Measurements from ENCODE around the gene KLHL40.

Gene KLHL40

DNA sequence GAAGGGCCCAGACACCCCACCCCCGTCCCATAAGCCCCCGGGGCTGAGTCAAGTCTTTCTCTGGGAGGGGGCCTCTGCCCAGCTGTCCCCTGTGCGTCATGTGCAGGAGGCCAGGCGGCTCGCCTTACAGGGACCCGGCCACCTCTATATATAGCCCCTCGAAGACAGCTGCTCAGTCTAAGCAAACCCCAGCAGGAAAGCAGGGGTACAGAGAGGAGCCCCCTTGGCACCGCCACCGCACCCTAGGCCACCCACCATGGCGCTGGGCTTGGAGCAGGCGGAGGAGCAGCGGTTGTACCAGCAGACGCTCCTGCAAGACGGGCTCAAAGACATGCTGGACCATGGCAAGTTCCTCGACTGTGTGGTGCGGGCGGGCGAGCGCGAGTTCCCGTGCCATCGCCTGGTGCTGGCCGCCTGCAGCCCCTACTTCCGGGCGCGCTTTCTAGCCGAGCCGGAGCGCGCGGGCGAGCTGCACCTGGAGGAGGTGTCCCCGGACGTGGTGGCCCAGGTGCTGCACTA lies at the start of gene KLHL40:
KLHL40 (plus strand) TSS at position 175 of the 519 bp plus-strand sequence; CDS start at position 257, 82 bp downstream.
- DNase-seq = no peak

DNA sequence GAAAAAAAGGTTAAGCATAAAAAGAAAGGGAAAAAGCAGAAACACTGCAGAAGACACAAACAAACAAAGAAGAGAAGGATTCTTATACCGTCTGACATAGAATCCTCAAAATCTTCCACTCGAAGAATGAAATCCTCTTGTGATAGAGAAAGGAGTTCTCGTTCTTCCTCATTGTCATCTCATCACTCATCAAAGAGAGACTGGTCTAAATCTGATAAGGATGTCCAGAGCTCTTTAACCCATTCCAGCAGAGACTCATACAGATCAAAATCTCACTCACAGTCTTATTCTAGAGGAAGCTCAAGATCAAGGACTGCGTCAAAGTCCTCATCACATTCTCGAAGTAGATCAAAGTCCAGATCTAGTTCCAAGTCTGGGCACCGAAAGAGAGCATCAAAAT lies 48.3 kb upstream of the KLHL40 start:
- DNase-seq = no peak

- DNase-seq = no peak
These were observed 46.9 kb upstream of the KLHL40 start for GRCh38 chr3:42638339-42638842.

GRCh38 chr3:42639192-42639591 lies 46.1 kb upstream of the KLHL40 start:
- no peak for DNase-seq

GRCh38 chr3:42640129-42640528 lies 45.2 kb upstream of the KLHL40 start:
- no peak for DNase-seq

- no peak for DNase-seq
These were observed 44.5 kb upstream of the KLHL40 start for GRCh38 chr3:42640771-42641370.

GRCh38 chr3:42647821-42648459 lies 37.4 kb upstream of the KLHL40 start:
- DNase-seq = no peak

DNA sequence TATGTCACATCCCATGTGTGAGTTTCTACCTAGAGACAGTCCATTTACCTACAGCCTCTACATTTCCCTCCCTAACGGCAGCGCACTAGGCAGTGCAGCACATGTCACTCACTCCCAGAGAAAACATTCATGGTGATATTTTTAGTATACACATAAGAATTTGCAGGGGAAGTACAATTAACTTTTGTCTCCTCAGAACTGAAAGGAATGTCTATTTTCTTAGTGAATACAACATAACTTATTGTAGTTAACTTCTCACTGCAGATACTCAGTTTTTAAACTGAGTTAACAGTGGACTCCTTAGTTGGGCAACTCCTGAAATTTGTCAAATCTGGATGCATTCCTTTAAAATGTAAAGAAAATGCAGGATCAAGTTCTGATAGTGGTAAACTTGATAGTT lies 36.3 kb upstream of the KLHL40 start:
- no peak for DNase-seq

DNA sequence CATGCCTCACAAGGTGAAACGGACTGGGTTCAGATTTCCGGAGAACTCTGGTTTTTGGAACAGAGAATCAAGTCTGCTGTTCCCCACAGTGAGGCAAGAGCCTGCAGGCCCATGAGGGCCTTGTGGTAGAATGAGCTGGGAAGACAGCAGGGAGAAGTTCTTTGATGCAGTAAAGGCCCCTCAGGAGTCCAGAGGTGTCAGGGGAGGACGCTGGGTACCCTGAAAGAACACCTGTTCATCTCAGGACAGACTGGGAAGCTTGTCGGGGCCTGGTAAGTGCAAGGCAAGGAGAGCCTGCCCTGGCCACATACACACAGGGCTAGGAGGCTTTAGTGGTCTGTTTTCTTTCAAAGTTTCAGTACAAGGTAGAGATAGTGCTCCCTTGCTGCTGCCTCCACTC lies 35.6 kb upstream of the KLHL40 start:
- DNase-seq = no peak

GRCh38 chr3:42651248-42652091 lies 33.9 kb upstream of the KLHL40 start:
- DNase-seq = no peak

DNA sequence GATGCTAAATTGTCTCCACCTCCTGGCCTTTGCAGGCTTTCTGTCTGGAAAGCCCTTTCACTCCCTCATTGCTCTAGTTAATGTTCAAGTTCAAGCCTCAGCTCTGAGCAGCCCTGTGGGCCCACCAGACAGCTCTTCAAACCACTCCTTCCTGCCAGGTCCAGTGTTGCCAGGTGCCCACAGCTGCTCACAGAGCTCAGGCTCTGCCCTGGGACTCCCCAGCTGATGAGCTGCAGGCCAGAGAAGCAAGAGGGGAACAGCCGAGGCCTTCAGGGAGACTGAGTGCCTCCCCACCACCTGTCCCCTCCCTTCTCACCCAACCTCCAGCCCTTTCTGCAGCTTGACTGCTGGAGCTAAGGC lies 33.1 kb upstream of the KLHL40 start:
- DNase-seq = no peak

- no peak for DNase-seq
These were observed 32.6 kb upstream of the KLHL40 start for GRCh38 chr3:42652611-42653302.

DNA sequence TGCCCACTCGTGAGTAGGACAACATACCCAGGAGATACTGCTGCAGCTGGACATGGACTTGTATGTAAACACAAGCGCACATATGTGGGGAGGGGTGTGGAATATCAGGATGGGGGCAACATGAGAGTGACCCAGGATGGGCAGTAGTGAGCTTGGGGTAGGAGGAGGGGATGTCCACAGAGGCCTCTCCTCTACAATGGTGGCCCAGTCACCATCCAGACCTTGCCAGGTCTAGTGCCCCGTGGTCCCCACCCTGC lies 32.1 kb upstream of the KLHL40 start:
- no peak for DNase-seq

DNA sequence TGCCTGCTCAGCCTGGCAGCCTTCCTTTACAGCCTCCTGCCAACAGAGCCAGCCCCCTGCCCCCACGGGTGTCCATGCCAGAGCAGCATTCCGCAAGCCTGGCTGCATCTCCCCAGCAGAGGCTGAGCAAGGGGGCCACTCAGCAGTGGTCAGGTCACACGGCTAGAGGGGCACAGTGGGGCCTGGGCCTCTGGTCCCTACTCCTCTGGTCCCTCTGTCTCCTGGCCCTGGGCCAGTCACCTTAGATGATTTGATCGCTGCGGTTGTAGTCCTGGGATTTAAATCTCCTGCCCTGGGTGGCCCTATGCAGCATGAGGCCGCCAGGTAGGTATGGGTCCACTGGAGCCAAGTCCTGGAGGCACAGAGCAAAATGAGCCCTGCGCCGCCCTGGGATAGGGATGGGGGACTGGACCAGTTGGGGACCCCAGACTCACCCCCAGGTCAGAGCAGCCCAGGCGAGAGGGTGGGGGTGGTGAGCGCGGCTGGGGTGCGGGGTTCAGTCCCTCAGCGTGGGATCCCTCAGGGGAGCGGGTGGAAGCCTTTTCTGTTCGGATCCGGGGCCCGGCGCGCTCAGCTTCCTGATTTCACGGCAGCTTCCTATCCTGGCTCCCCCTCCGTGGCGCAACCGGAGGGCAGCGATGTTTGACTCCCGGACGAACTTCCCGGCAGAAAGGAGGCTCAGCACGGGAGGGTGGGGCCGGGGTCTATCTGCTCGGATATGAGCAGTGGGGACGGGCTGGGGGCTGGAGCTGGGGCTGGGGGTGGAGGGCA lies 31.6 kb upstream of the KLHL40 start, which contains the start of gene ZBTB47:
ZBTB47 (plus strand) TSS at position 138 of the 771 bp plus-strand sequence. CDS start 4,659 bp downstream, outside the sequence.
- no peak for DNase-seq

DNA sequence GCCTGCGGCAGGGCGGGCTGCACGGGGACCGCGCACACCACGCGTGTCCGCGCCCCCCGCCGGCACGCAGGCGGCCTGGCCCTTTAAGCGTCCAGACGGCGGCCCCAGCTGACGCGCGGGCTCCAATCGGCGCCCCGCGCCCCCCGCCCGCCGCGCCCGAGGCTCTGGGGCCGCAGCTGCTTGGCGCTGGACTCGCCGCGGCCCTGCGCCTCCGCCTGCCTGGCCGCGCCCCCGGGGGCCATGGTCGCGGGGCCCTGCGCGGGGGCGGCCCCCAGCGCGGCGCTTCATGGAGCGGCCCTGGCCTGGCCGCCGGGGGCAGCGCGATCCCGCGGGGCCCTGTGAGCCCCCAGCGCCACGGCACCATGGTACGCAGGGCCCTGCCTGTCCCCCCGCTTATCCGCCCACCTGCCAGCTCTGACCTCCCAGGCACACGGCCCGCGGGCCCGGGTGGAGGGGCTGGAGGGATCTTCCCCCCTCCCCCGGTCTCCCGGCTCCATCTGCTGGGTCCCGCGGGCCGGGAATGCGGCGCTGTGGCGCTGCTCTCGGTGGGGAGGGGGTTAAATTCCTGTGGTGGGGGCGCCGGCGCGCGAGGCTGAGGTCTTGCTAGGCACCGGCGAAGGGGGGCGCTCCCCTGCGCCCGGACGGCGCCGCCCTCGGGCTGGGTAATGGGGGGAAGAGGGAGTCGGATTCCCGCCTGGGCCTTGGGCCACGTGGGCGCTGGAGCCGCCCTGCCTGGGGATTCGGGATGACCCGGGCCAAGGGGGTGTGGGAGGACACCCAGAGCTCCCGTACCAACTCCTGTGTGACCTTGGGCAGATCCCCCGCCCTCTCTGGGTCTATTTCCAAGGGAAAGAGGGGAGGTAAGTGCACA lies 30.8 kb upstream of the KLHL40 start:
- no peak for DNase-seq

DNA sequence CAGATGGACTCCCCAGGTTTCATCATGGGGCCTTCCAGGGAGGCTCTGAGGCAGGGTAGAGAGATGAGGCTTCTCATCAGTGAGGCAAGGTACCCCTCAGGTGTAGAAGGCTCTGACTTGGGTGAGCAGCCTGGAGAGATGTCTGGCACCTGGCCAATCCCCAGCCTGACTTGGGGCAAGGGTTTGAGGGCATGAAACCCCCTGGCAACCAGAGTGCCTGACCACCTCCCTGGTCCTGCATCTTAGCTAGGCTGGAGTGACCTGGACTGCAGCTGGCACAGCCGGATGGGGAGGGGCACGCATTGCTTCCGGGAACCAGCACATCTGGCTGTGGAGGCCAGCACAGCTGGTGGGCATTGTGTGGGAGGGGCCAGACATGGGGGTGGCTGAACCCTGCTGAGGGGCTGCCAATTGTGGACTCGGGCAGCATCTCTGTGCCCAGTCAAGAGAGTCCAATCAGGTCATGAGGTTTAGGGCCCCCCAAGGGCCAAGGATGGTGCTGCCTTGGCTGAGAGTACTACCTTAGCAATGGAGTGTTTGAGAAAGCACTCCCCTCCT lies 29.9 kb upstream of the KLHL40 start:
- DNase-seq = no peak

GRCh38 chr3:42655980-42656679 lies 29.2 kb upstream of the KLHL40 start:
- no peak for DNase-seq

DNA sequence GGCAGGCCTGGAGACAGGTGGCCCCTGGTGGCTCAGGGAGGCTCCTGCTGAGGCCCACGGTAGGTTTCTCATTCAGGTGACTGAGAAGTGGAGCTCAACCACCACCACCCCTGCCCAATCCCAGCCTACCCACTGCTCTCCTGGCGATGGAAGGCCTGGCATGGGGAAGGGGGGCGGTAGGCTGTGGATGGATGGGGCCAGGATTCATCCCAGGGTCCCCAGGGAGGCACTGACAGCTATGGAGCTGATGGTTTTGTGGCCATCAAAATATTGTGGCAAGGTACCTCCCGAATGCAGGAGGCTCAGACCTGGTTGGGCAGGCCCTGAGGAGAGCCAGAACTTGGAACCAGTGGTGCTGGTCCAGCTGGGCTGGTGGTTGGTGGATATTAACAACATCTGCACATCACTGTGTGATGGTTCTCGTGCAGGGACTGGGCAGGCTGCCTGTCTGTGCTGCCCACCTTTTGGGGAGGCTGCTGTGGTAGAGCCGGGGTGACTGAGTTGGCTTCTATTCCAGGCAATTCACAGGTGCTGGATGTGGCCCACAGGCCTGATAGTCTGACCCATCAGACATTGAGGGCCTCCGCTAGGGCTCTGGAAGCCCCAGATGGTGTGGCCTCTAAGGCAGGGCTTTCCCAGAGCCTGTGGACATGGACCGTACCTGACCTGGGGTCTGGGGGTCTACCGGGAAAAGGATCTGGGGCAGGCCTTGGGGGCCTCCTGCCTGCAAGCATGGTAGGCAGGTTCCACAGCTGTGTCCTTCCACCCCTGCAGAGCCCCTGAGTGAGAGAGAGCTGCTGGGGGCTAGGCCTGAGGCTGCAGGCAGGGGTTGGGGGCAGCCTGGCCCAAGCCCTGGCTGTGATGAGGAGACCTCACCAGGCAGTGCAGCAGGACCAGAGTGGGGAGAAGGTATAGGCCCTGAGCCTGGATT lies 28.4 kb upstream of the KLHL40 start:
- no peak for DNase-seq

- DNase-seq = no peak
These were observed 27.7 kb upstream of the KLHL40 start for GRCh38 chr3:42657675-42658074.

Measured in NCI-H1694 treated with DMSO at 0.1 percent for 48 hours (cell line).